Endothelial cell of umbilical vein (primary cell): ENCODE results near the gene MAP1LC3B2. TPM values are rescaled to one million over a fixed set of nuclear protein-coding genes. Genes with fewer than 3 reads are reported as not detected.

Experiments used
- BruUV-seq: library from RNA; stranded (reverse); fragments of 400-500 nt; replicated peaks from 2 replicates; lab custom pipeline; 2021; lab: Mats Ljungman, UMichigan
- CTCF ChIA-PET: fragments of 300-600, 350-600 bp; sonication (Branson Sonifier 250); formaldehyde crosslinking; loops from one replicate; lab custom pipeline; 2021; ENCODE audit warnings: antibody characterized with exemption, inconsistent platforms; lab: Charles Lee
- POLR2A ChIA-PET: fragments of 300-600, 350-600 bp; sonication (Branson Sonifier 250); formaldehyde crosslinking; loops from one replicate; lab custom pipeline; 2021; ENCODE audit warnings: antibody characterized with exemption, inconsistent platforms; lab: Charles Lee
- DNase-seq: peaks from one replicate; pipeline ENCODE4 v3.0.0-alpha.2; 2011; ENCODE audit warnings: low read depth, low spot score
- FAIRE-seq: peaks from 2 replicates; lab custom pipeline; 2011; peaks lifted over from hg19 to GRCh38; lab: Jason Lieb, UNC
- H2AFZ ChIP-seq: 2 replicates; pipeline ENCODE4 v1.6.0; 2012; ENCODE audit warnings: low read depth, low read length, control low read depth, inconsistent platforms
- H3K27ac ChIP-seq: 2 replicates; pipeline ENCODE4 v1.5.1; 2011; ENCODE audit warnings: low read depth, mild to moderate bottlenecking, control low read depth, low read length, moderate library complexity; ENCODE audit not compliant: insufficient read depth
- H3K27me3 ChIP-seq, 2 experiments: 2 replicates each; pipeline versions ENCODE4 v1.6.0 to v1.6.1; 2011; ENCODE audit warnings: low read length in 2 of 2, mixed read lengths in 1 of 2; ENCODE audit not compliant: control insufficient read depth in 2 of 2, insufficient read depth in 2 of 2
- H3K36me3 ChIP-seq, 2 experiments: 2 replicates in 1 of 2; 3 replicates in 1 of 2; pipeline ENCODE4 v1.5.1; 2011; ENCODE audit warnings: low read length in 2 of 2, mild to moderate bottlenecking in 1 of 2, moderate library complexity in 1 of 2; ENCODE audit not compliant: control insufficient read depth in 2 of 2, insufficient read depth in 2 of 2; ENCODE audit errors: extremely low read depth in 1 of 2
- H3K4me1 ChIP-seq: 3 replicates; pipeline ENCODE4 v1.5.1; 2011; ENCODE audit warnings: mild to moderate bottlenecking, low read length; ENCODE audit not compliant: control insufficient read depth, insufficient read depth; ENCODE audit errors: extremely low read depth
- H3K4me2 ChIP-seq: 2 replicates; pipeline ENCODE4 v1.6.1; 2011; ENCODE audit warnings: low read length, control low read depth, mixed read lengths; ENCODE audit not compliant: insufficient read depth
- H3K4me3 ChIP-seq, 3 experiments: fragments of 200-600 bp in 1 of 3; sonication (generic), shearing (Covaris generic) in 1 of 3; replicated peaks in 1 of 3; 2 replicates each; pipeline ENCODE4 v1.5.1; 2011 to 2016; ENCODE audit warnings: control low read depth in 3 of 3, low read length in 3 of 3, mild to moderate bottlenecking in 2 of 3, inconsistent platforms in 1 of 3, low read depth in 1 of 3, moderate library complexity in 1 of 3; ENCODE audit not compliant: insufficient read depth in 1 of 3
- H3K79me2 ChIP-seq: 2 replicates; pipeline ENCODE4 v1.6.0; 2012; ENCODE audit warnings: low read length, inconsistent platforms; ENCODE audit not compliant: control insufficient read depth, insufficient read depth
- H3K9ac ChIP-seq: replicated peaks from 2 replicates; pipeline ENCODE3; 2011; ENCODE audit warnings: low read length, control low read depth; ENCODE audit not compliant: insufficient read depth; ENCODE audit errors: extremely low read depth
- H3K9me1 ChIP-seq: replicated peaks from 3 replicates; pipeline ENCODE4 v1.6.0; 2011; ENCODE audit warnings: mild to moderate bottlenecking, low read length; ENCODE audit not compliant: control insufficient read depth, insufficient read depth; ENCODE audit errors: extremely low read depth
- H3K9me3 ChIP-seq: replicated peaks from 2 replicates; pipeline ENCODE4 v1.5.1; 2012; ENCODE audit warnings: low read length, inconsistent platforms; ENCODE audit not compliant: control insufficient read depth, insufficient read depth
- H4K20me1 ChIP-seq: replicated peaks from 2 replicates; pipeline ENCODE3; 2011; ENCODE audit warnings: mild to moderate bottlenecking, low read length; ENCODE audit not compliant: control insufficient read depth, insufficient read depth; ENCODE audit errors: extremely low read depth
- EZH2 ChIP-seq: IDR thresholded peaks from 2 replicates; pipeline ENCODE4 v1.6.1; 2012; ENCODE audit warnings: borderline replicate concordance, low read depth, mild to moderate bottlenecking, moderate library complexity, low read length, inconsistent platforms; ENCODE audit not compliant: severe bottlenecking
- FOS ChIP-seq: IDR thresholded peaks from 2 replicates; pipeline ENCODE4 v1.6.1; 2011; ENCODE audit warnings: mild to moderate bottlenecking, low read length, moderate library complexity, borderline replicate concordance; ENCODE audit not compliant: insufficient read depth
- GATA2 ChIP-seq: IDR thresholded peaks from 2 replicates; pipeline ENCODE4 v1.7.0; 2011; ENCODE audit warnings: low read depth, mild to moderate bottlenecking, moderate library complexity, mixed read lengths, low read length; ENCODE audit not compliant: insufficient read length, insufficient read depth
- JUN ChIP-seq: IDR thresholded peaks from 2 replicates; pipeline ENCODE4 v1.6.1; 2011; ENCODE audit warnings: borderline replicate concordance, low read depth; ENCODE audit not compliant: insufficient read length, insufficient read depth
- MAX ChIP-seq: IDR thresholded peaks from 2 replicates; pipeline ENCODE4 v1.6.1; 2011; ENCODE audit not compliant: insufficient read depth, insufficient read length
- MYC ChIP-seq: IDR thresholded peaks from one replicate; pipeline ENCODE4 v1.6.1; 2011; ENCODE audit warnings: mild to moderate bottlenecking, low read depth, low read length
- POLR2A ChIP-seq: IDR thresholded peaks from 2 replicates; pipeline ENCODE4 v1.6.1; 2012; ENCODE audit warnings: low read depth, mild to moderate bottlenecking, control low read depth, low read length
- POLR2AphosphoS5 ChIP-seq: IDR thresholded peaks from 2 replicates; pipeline ENCODE4 v1.6.1; 2012; ENCODE audit warnings: low read depth, mild to moderate bottlenecking, control low read depth, low read length, moderate library complexity; ENCODE audit not compliant: insufficient read depth
- dilution Hi-C: fragments of 300-500 bp; cut with MboI; formaldehyde crosslinking; loops from one replicate; pipeline ENCODE4 v1.15.0; 2019; ENCODE audit warnings: low sequenced_read_pairs; ENCODE audit not compliant: extremely low pct_ligation_motif_present
- intact Hi-C: fragments of 100-400 bp; cut with micrococcal nuclease; formaldehyde crosslinking; loops from one replicate; pipeline ENCODE4 v1.10.0; 2022
- polyA plus RNA-seq, 4 experiments: library from polyadenylated mRNA; depleted of rRNA in 3 of 4; stranded (reverse) in 3 of 4; unstranded in 1 of 4; fragments of >200 nt; gene quantifications; 2 replicates each; pipeline versions ENCODE4 v1.2.1 to v1.2.3, GENCODE V29; 2011 to 2012; ENCODE audit warnings: missing spikeins in 1 of 4
- total RNA-seq: library from RNA; stranded (reverse); gene quantifications from 2 replicates; pipeline ENCODE4 v1.2.3, GENCODE V29; 2021
- TF ChIP-seq, protein P1 (sequence below), 2 donors: IDR thresholded peaks; 1 replicate in 1 of 2; 2 replicates in 1 of 2; pipeline ENCODE4 v1.5.1; 2011; ENCODE audit warnings: low read length in 2 of 2, mild to moderate bottlenecking in 2 of 2, moderate library complexity in 2 of 2, control low read depth in 1 of 2, inconsistent platforms in 1 of 2, low read depth in 1 of 2; ENCODE audit not compliant: insufficient read depth in 1 of 2; ENCODE audit errors: extremely low read depth in 1 of 2

The MAP1LC3B2 gene
- total and polyA plus RNA-seq, 2 donors (not counting 3 experiments of a cell fraction or from before 2014, with no cell fraction given): 0.32 to 4.1 TPM

- no peaks in the 10 kb centered on the region for H3K36me3 ChIP-seq
- H3K4me1 ChIP-seq: no peaks in the 10 kb centered on the region
- peaks cover 0 to 1% of the 10 kb centered on the region in 2 experiments for H3K27me3 ChIP-seq
- BruUV-seq: no TSS peak
- intact Hi-C loops: no loop called here
- no peaks in the 10 kb centered on the region for H3K79me2 ChIP-seq
- ChIA-PET CTCF (interaction anchor here (1.4 kb wide), 1 partner anchor 10 kb away, joined by 4 read pairs; no protein-coding TSS in a partner anchor), POLR2A (interaction anchor here (0.6 kb wide), 1 partner anchor 140 kb away, joined by 9 read pairs; no protein-coding TSS in a partner anchor)
- H2AFZ ChIP-seq: no peak overlapping the region
- H3K9me3 ChIP-seq: no peaks in the 10 kb centered on the region
- no peak overlapping the region for H3K4me2 ChIP-seq
- dilution Hi-C loops: no loop called here
- no peaks in the 10 kb centered on the region for H3K9me1 ChIP-seq
- no peaks in the 10 kb centered on the region for H4K20me1 ChIP-seq
- no peak overlapping the region for H3K9ac ChIP-seq
- no peak overlapping the region for H3K27ac ChIP-seq
- DNase-seq: no peak
- FAIRE-seq: no peak
- H3K4me3 ChIP-seq: no peak overlapping the region
- no peak for TF ChIP-seq MAX
Measured at GRCh38 chr12:116571089-116571488, 11.9 kb downstream of the MAP1LC3B2 start.

- FAIRE-seq (no peak), DNase-seq (no peak)
- no peak overlapping the region for H2AFZ ChIP-seq
- ChIA-PET CTCF (interaction anchor here (1.0 kb wide), 1 partner anchor 114 kb away, joined by 3 read pairs; no protein-coding TSS in a partner anchor), POLR2A (no interaction called here)
- intact Hi-C loops: no loop called here
- no peaks in the 10 kb centered on the region for H3K9me1 ChIP-seq
- H3K9me3 ChIP-seq: no peaks in the 10 kb centered on the region
- no peaks in the 10 kb centered on the region for H3K79me2 ChIP-seq
- H3K9ac ChIP-seq: no peak overlapping the region
- H3K4me1 ChIP-seq: no peaks in the 10 kb centered on the region
- TF ChIP-seq GATA2: no peak
- TF ChIP-seq FOS: no peak
- TF ChIP-seq MAX: no peak
- no peak for TF ChIP-seq MYC
- TF ChIP-seq POLR2A: no peak
- no peak for TF ChIP-seq EZH2
- no peak for TF ChIP-seq JUN
- TF ChIP-seq, protein P1, sequence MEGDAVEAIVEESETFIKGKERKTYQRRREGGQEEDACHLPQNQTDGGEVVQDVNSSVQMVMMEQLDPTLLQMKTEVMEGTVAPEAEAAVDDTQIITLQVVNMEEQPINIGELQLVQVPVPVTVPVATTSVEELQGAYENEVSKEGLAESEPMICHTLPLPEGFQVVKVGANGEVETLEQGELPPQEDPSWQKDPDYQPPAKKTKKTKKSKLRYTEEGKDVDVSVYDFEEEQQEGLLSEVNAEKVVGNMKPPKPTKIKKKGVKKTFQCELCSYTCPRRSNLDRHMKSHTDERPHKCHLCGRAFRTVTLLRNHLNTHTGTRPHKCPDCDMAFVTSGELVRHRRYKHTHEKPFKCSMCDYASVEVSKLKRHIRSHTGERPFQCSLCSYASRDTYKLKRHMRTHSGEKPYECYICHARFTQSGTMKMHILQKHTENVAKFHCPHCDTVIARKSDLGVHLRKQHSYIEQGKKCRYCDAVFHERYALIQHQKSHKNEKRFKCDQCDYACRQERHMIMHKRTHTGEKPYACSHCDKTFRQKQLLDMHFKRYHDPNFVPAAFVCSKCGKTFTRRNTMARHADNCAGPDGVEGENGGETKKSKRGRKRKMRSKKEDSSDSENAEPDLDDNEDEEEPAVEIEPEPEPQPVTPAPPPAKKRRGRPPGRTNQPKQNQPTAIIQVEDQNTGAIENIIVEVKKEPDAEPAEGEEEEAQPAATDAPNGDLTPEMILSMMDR (IDR thresholded peaks at IDR 0.05; ENCODE audit: extremely low read depth in 1 of 2, insufficient read depth in 1 of 2, low read depth in 1 of 2, low read length in 2 of 2): no peak
- TF ChIP-seq POLR2AphosphoS5: no peak
- H3K36me3 ChIP-seq: no peaks in the 10 kb centered on the region
- H3K4me3 ChIP-seq: no peak overlapping the region
- H4K20me1 ChIP-seq: no peaks in the 10 kb centered on the region
- H3K27ac ChIP-seq: no peak overlapping the region
- dilution Hi-C loops: no loop called here
- BruUV-seq: no TSS peak
- no peak overlapping the region for H3K4me2 ChIP-seq
- H3K27me3 ChIP-seq: no peaks in the 10 kb centered on the region
Measured at GRCh38 chr12:116573776-116574175, 14.6 kb downstream of the MAP1LC3B2 start.
